HepG2 (cell line): ENCODE data around the gene KRTAP21-2. TPM values are rescaled to one million over a fixed set of nuclear protein-coding genes. Genes with fewer than 3 reads are reported as not detected.

Experiments used
- HNF4A ChIP-seq: sonication (generic); formaldehyde crosslinking; IDR thresholded peaks from 2 replicates; pipeline ENCODE4 v1.4.0; 2020; ENCODE audit warnings: missing genetic modification reagents
- KLF15 ChIP-seq: sonication (generic); formaldehyde crosslinking; IDR thresholded peaks from 2 replicates; pipeline ENCODE4 v1.8.1; 2023; ENCODE audit warnings: borderline replicate concordance, mild to moderate bottlenecking, inconsistent platforms, missing genetic modification reagents, mixed read lengths
- SMARCE1 ChIP-seq: fragments of 450-650 bp; IDR thresholded peaks from 2 replicates; pipeline ENCODE4 v1.6.1; 2017; ENCODE audit warnings: borderline replicate concordance
- SMC3 ChIP-seq: IDR thresholded peaks from 2 replicates; pipeline ENCODE4 v1.6.1; 2011; ENCODE audit warnings: low read length, improper control_type of control experiment
- YEATS4 ChIP-seq: sonication (generic); formaldehyde crosslinking; IDR thresholded peaks from 2 replicates; pipeline ENCODE4 v1.4.0; 2020; ENCODE audit warnings: missing genetic modification reagents, borderline replicate concordance
- ZNF232 ChIP-seq: sonication (generic); formaldehyde crosslinking; IDR thresholded peaks from 2 replicates; pipeline ENCODE4 v1.4.0; 2020; ENCODE audit warnings: missing genetic modification reagents, borderline replicate concordance
- ZNF296 ChIP-seq: sonication (generic); formaldehyde crosslinking; conservative IDR thresholded peaks from 2 replicates; pipeline ENCODE4 v1.5.0; 2020; ENCODE audit warnings: mild to moderate bottlenecking, missing genetic modification reagents
- ZNF484 ChIP-seq: sonication (generic); formaldehyde crosslinking; IDR thresholded peaks from 2 replicates; pipeline ENCODE4 v1.5.1; 2020; ENCODE audit warnings: mild to moderate bottlenecking, low read depth, missing genetic modification reagents, borderline replicate concordance
- ZNF713 ChIP-seq: sonication (generic); formaldehyde crosslinking; IDR thresholded peaks from 2 replicates; pipeline ENCODE4 v1.4.0; 2020; ENCODE audit warnings: mild to moderate bottlenecking, missing genetic modification reagents
- polyA plus RNA-seq, 8 experiments: library from polyadenylated mRNA; depleted of rRNA in 3 of 8; stranded (reverse) in 7 of 8; unstranded in 1 of 8; fragments of >200 nt; fragmentation: Illumina TruSeq in 4 of 8; extraction: Trizol in 4 of 8; gene quantifications; 2 replicates each; pipeline versions ENCODE4 v1.2.1 to v1.2.3, GENCODE V29; 2011 to 2016; ENCODE audit warnings: low read depth in 4 of 8, missing spikeins in 1 of 8, mixed read lengths in 1 of 8; ENCODE audit not compliant: insufficient read depth in 1 of 8
- total RNA-seq, 5 experiments: library from RNA; depleted of rRNA; stranded (reverse); fragments of >200 nt; fragmentation: Illumina TruSeq; extraction: Trizol; gene quantifications; 2 replicates each; pipeline ENCODE4 v1.2.3, GENCODE V29; 2016; ENCODE audit warnings: low read depth in 1 of 5
- TF ChIP-seq, protein P1 (sequence below): sonication (generic); formaldehyde crosslinking; IDR thresholded peaks from 2 replicates; pipeline ENCODE4; 2020; ENCODE audit warnings: missing genetic modification reagents, mild to moderate bottlenecking, borderline replicate concordance
- TF ChIP-seq, protein P2 (sequence below): sonication (generic); formaldehyde crosslinking; IDR thresholded peaks from 2 replicates; pipeline ENCODE4 v1.4.0; 2020; ENCODE audit warnings: missing genetic modification reagents, borderline replicate concordance
- TF ChIP-seq, protein P3 (sequence below): sonication (generic); formaldehyde crosslinking; IDR thresholded peaks from 2 replicates; pipeline ENCODE4 v1.5.1; 2020; ENCODE audit warnings: mild to moderate bottlenecking, missing genetic modification reagents, moderate library complexity
- TF ChIP-seq, protein P4 (sequence below): IDR thresholded peaks from 2 replicates; pipeline ENCODE4 v1.6.1; 2016; ENCODE audit warnings: mild to moderate bottlenecking, missing biosample characterization, missing genetic modification reagents
- TF ChIP-seq, protein P5 (sequence below): sonication (generic); formaldehyde crosslinking; IDR thresholded peaks from 2 replicates; pipeline ENCODE4 v1.5.1; 2020; ENCODE audit warnings: mild to moderate bottlenecking, missing genetic modification reagents, borderline replicate concordance

Gene KRTAP21-2
- total and polyA plus RNA-seq, 2 of the 13 experiments (the other 11 are each of a cell fraction or from before 2014, with no cell fraction given), result not detected

DNA sequence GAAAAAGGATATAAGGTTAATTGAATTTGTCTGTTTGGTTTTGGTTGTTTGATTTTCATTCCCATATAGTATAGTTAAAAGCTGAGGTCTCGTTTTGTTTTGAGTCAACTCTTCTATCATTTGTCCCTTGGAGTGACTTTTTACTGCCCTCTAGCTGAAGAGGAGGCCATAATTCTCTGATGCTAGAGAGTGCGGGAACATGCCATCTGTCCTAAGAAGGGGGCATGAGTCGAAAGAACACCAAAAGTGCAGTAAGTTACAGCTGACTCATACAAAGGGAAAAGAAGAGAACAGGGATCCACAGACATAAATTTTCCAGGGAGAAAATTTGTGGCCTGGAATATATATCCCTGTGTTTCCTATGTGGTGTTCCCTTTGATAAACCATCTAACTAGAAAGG is 32.6 kb downstream of the KRTAP21-2 start (continued):
- TF ChIP-seq, protein P1, sequence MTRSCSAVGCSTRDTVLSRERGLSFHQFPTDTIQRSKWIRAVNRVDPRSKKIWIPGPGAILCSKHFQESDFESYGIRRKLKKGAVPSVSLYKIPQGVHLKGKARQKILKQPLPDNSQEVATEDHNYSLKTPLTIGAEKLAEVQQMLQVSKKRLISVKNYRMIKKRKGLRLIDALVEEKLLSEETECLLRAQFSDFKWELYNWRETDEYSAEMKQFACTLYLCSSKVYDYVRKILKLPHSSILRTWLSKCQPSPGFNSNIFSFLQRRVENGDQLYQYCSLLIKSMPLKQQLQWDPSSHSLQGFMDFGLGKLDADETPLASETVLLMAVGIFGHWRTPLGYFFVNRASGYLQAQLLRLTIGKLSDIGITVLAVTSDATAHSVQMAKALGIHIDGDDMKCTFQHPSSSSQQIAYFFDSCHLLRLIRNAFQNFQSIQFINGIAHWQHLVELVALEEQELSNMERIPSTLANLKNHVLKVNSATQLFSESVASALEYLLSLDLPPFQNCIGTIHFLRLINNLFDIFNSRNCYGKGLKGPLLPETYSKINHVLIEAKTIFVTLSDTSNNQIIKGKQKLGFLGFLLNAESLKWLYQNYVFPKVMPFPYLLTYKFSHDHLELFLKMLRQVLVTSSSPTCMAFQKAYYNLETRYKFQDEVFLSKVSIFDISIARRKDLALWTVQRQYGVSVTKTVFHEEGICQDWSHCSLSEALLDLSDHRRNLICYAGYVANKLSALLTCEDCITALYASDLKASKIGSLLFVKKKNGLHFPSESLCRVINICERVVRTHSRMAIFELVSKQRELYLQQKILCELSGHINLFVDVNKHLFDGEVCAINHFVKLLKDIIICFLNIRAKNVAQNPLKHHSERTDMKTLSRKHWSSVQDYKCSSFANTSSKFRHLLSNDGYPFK (CRISPR knock-in tag), result no peak
- TF ChIP-seq HNF4A (CRISPR knock-in tag) (no peak), ZNF713 (CRISPR knock-in tag) (no peak), YEATS4 (CRISPR knock-in tag) (no peak), ZNF232 (CRISPR knock-in tag) (no peak), SMARCE1 (no peak), ZNF484 (CRISPR knock-in tag) (no peak), SMC3 (no peak), ZNF296 (no peak), KLF15 (CRISPR knock-in tag) (no peak)
- TF ChIP-seq, protein P2, sequence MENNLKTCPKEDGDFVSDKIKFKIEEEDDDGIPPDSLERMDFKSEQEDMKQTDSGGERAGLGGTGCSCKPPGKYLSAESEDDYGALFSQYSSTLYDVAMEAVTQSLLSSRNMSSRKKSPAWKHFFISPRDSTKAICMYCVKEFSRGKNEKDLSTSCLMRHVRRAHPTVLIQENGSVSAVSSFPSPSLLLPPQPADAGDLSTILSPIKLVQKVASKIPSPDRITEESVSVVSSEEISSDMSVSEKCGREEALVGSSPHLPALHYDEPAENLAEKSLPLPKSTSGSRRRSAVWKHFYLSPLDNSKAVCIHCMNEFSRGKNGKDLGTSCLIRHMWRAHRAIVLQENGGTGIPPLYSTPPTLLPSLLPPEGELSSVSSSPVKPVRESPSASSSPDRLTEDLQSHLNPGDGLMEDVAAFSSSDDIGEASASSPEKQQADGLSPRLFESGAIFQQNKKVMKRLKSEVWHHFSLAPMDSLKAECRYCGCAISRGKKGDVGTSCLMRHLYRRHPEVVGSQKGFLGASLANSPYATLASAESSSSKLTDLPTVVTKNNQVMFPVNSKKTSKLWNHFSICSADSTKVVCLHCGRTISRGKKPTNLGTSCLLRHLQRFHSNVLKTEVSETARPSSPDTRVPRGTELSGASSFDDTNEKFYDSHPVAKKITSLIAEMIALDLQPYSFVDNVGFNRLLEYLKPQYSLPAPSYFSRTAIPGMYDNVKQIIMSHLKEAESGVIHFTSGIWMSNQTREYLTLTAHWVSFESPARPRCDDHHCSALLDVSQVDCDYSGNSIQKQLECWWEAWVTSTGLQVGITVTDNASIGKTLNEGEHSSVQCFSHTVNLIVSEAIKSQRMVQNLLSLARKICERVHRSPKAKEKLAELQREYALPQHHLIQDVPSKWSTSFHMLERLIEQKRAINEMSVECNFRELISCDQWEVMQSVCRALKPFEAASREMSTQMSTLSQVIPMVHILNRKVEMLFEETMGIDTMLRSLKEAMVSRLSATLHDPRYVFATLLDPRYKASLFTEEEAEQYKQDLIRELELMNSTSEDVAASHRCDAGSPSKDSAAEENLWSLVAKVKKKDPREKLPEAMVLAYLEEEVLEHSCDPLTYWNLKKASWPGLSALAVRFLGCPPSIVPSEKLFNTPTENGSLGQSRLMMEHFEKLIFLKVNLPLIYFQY (CRISPR knock-in tag), result no peak
- TF ChIP-seq, protein P3, sequence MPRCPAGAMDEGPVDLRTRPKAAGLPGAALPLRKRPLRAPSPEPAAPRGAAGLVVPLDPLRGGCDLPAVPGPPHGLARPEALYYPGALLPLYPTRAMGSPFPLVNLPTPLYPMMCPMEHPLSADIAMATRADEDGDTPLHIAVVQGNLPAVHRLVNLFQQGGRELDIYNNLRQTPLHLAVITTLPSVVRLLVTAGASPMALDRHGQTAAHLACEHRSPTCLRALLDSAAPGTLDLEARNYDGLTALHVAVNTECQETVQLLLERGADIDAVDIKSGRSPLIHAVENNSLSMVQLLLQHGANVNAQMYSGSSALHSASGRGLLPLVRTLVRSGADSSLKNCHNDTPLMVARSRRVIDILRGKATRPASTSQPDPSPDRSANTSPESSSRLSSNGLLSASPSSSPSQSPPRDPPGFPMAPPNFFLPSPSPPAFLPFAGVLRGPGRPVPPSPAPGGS (CRISPR knock-in tag), result no peak
- TF ChIP-seq, protein P4, sequence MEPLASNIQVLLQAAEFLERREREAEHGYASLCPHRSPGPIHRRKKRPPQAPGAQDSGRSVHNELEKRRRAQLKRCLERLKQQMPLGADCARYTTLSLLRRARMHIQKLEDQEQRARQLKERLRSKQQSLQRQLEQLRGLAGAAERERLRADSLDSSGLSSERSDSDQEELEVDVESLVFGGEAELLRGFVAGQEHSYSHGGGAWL (CRISPR knock-in tag), result no peak
- TF ChIP-seq, protein P5, sequence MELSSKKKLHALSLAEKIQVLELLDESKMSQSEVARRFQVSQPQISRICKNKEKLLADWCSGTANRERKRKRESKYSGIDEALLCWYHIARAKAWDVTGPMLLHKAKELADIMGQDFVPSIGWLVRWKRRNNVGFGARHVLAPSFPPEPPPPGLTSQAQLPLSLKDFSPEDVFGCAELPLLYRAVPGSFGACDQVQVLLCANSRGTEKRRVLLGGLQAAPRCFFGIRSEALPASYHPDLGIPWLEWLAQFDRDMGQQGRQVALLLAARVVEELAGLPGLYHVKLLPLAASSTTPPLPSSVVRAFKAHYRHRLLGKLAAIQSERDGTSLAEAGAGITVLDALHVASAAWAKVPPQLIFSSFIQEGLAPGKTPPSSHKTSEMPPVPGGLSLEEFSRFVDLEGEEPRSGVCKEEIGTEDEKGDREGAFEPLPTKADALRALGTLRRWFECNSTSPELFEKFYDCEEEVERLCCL (CRISPR knock-in tag), result no peak
